GM21529 (cell line): ENCODE results near the gene FAM168A.

Source experiments
- ATAC-seq: cut with Tn5 transposase; IDR thresholded peaks from one replicate; pipeline ENCODE4 v1.9.1; 2021; ENCODE audit not compliant: unreplicated experiment

Gene FAM168A

DNA sequence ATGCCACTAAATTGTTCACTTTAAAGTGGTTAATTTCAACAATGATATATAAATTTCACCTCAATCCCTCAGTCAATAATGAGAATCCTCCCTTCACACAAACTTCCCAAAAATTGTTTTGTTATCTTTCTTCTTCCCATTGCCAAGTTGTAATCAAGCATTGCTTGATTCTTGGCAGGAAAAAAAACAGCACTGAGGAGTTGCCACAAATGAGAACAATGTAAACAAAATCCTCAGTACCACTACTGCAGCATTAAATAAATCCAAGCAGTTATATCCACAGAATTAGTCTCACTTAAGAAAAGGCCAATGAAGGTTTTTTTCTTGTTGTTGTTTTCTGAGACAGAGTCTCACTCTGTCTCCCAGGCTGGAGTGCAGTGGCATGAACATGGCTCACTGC lies 38.2 kb downstream of the FAM168A start:
- no peak for ATAC-seq

DNA sequence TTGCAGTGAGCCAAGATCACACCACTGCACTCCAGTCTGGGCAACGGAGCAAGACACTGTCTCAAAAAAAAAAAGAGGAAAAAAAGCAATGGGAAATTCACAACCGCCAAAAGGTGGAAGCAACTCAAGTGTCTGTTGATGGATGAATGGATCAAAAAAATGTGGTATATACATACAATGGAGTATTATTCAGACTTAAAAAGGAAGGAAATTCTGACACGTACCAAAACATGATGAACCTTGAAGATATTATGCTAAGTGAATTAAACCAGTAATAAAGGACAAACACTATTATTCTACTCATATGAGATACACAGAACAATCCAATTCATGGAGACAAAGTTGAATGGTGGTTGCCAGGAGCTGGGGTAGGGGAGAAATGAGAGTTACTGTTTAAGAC lies 40.9 kb downstream of the FAM168A start:
- ATAC-seq = no peak

DNA sequence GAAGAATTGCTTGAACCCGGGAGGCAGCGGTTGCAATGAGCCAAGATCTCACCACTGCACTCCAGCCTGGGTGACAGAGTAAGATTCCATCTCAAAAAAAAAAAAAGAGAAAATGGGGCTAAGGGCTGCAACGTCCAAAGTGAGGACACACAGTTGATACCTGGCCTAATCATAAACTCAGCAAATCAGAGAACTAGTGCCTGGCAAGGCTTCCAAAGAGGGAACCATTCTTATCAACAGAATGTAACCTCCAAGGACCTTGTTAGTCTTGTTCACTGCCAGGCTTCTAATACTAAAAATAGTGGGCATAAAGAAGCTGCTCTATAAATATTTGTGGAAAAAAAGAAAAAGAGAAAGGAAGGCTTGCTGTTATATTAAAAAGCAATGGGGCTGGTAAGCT lies 42.3 kb downstream of the FAM168A start:
- ATAC-seq = no peak

DNA sequence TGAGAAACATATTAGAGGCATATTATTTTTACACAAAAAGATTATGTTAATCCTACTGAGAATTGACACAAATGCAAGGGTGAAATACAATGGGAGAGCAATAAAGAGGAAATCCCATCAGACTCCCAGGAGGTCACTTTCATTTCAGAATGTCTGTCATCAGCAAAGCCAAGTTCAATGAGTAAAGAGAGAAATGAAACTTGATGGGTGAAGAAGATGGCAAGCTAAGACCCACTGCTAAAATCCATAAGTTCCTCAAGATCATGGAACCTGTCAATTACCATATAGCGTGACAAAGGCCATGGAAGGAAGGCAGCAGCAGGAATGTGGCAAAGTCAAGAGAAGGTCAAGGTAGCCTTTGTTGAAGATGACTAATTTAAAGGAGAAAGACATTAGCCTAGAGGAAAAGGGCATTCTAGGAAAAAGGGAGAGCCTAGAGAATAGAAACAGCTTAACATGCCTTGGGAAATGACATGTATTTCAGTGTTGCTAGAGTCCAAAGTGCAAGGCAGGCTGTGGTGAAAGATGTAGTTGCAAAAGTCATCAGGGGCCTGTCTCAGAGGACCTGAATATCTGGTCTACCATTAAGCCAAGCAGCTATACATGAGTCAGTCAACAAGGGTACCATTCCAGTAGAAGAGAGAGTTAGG lies 43.1 kb downstream of the FAM168A start:
- no peak for ATAC-seq

DNA sequence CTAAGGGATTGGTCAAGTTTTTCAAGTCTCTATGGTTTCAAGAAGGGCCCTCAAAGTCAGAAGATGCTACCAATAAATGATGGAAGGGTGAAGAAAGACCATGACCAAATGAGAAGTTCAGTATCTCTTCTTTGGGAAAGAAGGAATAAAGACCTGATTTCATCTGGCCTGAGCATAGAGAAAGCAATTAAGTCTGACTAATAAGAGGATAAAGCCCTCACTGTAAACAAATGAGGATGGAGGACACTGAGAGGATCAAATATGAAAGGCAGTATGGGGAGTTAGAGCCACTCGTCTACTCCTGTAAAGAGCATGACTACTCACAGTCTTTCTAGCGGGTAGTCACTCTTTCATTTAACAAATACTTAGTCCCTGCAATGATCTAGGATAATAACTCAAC lies 44.6 kb downstream of the FAM168A start:
- no peak for ATAC-seq

DNA sequence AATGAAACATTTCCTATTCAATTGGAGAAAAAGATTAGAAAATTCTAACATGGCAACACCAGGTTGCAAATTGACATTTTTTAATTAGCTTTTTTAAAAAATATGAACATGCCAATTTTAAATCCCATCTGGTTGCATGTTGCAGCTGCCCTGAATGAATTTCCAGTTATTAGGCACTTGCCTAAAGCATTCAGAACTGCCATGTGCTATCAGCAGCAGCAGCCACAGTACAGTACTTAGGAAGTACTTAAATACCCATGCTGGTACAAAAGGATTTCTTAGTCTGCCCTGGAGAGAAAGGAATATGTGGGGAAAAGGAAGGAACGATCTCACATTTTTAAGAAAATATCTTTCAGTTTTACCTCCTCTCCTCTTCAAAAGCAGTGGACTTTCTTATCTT lies 46.2 kb downstream of the FAM168A start:
- no peak for ATAC-seq

DNA sequence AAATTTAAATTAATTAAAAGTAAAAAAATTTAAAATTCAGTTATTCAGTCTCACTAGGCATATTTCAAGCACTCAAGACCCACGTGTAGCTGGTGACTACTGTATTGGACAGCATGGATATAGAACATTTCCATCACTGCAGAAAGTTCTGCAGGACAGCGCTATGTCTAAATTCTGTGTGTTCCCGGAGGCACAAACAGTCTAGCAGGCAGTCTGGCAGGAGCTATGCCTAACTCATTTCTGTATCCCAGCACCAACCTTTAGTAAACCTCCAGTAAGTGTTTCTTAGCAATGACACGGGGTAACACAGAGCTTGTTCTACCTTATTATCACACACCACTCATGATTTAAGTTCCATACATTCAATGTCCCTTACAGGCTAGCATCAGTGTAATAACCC lies 48.5 kb downstream of the FAM168A start:
- no peak for ATAC-seq

DNA sequence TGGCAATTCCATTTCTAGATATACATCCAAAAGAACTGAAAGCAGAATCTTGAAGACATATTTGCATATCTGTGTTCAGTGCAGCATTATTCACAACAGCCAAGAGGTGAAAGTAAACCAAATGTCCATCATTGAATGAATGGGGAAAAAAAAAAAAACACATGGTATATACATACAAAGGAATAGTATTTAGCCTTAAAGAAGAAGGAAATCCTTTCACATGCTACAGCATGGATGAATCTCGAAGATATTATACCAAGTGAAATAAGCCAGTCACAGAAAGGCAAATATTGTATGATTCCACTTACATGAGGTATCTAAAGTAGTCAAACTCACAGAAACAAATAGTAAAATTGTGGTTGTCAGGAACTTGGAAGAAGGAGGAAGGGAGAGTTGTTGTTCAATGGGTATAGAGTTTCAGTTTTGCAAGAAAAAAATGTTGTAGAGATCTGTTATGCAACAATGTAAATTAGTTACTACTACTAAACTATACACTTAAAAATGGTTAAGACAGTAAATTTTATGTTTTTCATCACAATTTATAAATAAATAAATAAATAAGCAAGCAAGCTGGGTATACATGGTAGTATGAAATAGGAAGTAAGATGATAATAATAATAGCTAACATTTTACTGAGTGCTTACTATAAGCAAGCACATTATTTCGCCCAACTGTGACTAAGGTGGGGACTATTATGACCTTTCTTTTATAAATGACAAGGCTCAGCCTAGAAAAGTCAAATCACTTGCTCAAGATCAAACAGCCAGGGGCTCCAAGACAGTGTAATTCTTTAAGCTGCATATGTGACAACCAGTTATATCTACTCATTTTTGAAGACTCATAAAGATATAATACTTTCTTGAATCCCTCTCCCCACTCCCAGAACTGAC lies 50.0 kb downstream of the FAM168A start:
- ATAC-seq = no peak

DNA sequence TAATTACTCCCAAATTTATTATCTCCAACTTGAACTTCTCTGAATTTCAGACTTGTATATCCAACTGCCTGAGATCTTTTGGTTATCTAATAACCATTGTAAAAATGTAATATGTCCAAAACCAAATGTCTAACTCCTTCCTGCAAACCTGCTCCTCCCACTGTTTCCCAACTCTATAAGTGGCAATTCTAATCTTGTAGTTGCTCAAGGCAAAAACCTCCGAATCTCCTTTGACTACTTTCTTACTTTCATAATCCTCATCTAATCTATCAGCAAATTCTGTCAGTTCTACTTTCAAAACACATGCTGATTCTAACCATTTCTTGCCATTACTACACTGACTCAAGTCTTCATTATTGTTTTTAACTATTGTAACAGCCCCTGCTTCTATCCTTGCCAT lies 55.7 kb downstream of the FAM168A start:
- no peak for ATAC-seq

DNA sequence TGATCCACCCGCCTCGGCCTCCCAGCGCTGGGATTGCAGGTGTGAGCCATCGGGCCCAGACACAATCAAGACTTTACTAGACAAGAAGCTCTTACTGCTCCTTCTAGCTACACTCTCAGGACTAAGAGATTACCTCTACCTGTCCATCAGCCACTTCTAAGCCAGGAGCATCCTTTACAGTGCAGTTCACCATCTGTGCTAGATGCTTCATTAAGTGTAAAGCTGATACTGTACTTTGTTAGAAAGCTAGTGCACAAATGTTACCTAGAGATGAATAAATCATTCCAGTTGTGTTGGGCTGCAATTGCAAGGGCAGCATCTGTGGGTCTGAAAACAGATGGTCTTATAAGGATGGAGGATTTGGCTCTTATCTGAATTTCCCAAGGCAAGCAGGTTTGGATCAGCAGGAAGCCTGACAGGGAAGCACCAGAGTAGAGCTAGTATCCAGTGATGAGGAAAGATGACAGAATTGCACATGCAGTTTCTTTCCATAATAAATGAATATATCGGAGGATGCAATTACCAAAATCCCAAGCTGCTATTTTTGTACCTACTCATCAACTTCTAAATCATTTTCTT lies 58.3 kb downstream of the FAM168A start:
- ATAC-seq = no peak

DNA sequence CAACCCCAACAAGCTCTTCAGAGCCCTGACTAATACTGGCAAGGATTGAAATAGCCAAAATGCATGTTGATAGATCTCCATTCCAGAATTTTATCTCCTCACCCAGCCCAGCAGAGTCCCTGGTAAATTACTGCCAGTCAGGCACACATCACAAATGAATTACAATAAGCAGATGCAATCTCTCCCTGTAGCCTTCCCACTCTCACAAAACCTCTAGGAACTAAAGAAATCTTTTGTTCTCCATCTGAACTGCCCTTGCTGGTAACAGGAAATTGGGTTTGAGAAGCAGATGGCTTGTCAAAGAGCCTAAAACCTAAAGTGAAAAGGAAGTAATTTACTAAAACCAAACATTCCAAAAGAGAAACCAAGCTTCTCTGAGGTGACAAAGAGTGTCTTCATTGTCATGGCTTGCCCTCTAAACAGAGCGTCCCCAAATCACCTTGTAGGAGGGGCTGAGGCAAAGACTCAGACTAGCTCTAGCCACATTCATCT lies 59.5 kb downstream of the FAM168A start:
- ATAC-seq = no peak

DNA sequence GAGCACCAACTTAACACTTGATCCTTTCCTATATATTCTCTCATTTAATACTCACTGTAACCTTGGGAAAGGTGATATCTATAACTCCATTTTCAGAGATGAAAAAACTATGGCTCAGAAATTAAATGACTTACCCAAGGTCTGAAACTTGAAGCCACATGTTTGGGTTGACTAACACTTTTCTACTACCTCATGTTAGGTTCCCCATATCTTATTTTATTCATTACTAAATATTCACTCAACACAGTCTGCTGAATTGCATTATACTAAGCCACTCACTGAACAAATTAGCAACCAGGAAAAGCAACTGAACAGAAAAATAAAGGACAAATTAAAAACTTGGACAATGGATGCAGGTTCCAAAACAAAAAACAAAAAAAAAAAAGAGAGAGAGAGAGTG lies 59.9 kb downstream of the FAM168A start:
- ATAC-seq = no peak

DNA sequence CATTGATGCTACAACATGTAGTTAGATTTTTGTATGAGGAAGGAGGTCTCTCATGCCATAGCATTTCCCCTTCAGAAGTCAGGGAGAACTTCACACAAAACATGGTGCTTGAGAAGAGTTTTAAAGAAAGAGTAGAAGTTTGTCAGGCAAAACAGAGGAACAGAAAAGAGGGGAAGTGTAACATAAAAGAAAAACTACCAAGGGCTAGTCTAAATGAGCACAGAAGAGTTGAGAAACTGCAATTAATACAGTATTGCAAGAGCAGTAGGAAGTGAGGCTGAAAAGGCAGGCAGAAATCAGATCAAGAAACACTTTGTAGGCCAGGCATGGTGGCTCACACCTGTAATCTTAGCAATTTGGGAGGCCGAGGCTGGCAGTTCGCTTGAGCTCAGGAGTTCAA lies 61.0 kb downstream of the FAM168A start:
- ATAC-seq = no peak

DNA sequence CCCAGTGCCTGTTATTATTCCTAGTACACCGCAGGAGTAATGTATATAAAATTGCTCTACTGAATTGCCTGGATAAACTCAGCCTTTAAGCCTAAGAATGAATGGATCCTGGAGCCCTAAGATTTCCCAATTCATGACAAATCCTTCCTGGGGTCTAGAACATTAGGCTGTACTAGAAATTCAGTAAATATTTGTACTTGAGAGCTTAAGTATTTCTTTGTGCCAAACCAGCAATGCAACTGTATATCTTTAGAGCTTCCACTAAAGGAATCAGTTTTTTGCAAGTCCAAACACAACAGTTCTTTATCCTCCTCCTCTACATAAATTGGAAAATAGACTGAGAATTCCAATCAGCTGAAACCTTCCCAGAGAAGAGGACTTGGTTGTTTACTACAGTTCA lies 65.6 kb downstream of the FAM168A start:
- ATAC-seq = no peak

DNA sequence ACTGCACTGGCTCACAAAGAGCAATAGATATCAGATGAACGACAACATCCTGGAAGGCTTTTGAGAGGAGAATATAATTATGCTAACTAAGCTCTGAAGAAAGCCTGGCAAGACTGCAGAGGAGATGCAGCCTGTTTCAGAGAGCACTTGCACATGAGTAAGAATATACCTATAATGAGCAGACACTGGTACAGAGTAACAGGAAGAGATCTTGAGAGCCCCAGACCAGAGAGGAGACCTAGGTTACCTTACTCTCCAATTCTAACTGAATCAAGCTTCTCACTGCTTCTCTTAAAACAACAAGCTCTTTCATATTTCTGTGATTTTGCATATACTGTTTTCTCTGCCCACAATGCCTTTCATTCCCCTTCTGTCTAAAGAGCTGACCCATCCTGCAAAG lies 66.5 kb downstream of the FAM168A start:
- ATAC-seq = no peak

DNA sequence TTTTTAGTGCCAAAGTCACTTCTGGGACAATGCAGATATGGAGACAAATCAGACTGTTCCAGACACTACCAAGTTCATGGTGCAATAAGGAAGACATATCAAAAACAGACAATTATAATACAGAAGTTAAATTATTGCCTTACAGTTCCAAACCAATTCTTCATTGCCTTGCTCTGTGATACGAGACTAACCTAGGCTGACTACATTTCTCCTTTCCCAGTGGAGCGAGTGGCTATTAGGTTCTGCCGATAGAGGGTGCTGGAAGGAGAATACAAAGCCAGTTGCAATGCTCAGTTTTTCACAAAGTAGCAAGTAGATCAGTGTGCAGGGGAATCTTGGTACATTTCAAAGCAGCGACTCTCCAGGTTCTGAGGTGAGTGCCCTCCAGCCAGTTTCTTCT lies 67.8 kb downstream of the FAM168A start:
- no peak for ATAC-seq

DNA sequence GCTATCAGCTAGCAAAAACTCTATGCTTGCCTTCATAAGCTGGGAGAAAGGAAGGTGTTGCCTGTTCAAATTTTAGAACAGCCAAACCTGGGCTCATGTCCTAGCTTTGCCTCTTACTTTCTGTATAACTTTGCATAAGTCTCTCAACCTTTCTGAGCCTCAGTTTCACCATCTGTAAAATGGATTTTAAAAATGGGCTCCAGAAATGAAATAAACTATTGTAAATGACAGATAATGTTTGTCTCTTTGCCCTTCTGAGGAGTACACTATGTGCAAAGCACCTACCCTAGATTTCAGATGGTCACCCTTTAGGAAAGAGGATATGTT lies 68.7 kb downstream of the FAM168A start:
- ATAC-seq = no peak

DNA sequence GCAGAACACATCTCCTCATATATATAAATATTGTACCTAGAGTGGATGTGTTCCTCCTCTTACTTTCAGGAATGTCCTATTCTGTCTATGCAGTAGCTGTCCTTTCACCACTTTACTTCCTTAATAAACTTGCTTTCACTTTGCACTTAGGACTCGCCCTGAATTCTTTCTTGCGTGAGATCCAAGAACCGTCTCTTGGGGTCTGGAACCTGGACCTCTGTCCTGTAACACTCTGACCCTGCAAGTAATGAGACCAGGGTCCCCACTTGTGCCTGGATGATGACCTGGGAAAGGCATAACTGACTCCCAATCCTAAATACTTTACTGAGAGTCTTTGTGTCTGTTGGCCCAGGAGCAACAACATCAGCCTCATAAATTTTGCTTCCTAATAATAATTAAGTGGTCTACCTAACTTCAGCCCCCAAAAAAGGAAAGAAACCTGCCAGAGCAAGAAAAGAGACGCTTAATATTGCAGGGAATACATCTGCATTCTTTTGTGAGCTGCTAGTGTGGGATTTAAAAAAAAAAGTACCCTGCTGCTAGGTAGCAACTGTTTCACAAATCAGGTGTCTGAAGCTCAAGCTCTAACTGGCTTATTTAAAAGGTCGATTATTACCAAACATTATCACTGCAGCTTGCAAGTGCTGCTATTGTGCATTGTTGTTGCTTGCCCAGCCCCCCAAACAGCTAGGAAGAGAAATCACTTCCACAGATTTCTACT lies 69.3 kb downstream of the FAM168A start:
- no peak for ATAC-seq

DNA sequence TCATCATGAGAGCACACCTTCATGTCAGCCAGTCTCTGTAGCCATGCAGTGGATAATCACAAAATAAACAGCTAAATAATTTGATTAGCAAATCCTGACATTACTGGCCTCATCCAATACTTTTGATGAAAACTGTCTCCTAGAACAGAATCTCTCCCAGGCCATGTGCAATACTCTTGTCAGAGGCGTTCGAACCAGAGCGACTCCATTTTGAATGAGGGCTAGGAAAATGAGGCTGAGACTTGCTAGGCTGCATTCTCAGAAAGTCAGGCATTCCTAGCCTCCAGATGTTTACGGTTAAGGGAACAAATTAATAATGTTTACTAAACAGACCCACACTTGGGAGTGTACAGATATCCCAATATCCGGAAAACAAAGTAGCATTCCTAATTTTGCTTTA lies 69.9 kb downstream of the FAM168A start:
- no peak for ATAC-seq

DNA sequence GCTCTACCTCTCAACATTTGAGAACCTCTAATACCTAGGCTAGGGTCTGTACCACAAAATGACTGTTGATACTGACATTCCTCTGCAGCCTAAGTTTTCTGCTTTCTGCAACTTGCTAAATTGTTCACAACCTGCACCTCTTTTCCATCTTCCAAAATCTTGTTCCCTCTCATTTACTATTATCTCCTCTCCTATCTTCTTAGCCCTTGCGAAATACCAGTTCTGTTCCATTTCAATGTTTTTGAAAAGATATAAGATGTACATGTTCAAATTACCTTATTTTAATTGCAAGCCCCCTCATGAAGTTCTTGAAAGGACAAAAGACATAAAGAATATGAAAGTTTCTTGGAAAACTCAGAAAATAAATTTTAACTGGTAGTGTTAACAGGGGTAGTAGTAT lies 72.3 kb downstream of the FAM168A start:
- no peak for ATAC-seq

DNA sequence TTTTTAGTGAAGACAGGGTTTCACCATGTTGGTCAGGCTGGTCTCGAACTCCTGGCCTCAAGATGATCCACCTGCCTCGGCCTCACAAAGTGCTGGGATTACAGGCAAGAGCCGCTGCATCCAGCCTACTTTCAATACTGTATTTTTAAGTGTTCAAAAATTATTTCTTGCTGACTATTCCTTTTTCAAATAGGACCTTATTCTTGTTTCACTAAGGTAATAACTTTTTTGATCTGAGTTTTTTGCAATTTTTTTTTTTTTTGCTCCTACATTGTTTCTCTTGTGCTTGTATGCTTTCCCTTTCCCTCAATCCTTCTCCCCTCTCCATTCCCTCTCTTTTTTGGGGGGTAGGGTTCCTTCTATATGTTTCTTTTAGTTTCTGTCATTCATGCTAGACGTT lies 73.1 kb downstream of the FAM168A start:
- ATAC-seq = no peak

DNA sequence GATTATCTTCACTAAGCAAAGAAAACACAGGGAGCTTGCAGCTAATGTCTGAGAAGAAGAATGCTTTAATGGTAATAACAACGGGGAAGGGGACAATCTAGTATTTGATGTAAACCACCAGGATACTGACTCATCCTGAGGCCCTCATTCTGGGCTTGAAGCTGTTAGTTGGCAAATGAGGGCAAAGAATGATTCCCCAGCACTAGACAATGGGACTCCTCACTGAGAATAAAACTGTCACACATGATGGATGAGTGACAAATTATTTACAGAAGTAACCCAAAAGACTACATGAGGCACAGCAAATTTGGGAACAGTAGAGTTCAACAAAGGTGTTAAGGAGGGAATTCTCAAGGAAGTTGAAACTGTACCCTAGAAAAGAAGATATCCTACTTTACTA lies 76.3 kb downstream of the FAM168A start:
- no peak for ATAC-seq
